Tibial nerve (tissue), 4 donors: ENCODE results near the gene ATP8A2. TPM values are rescaled to one million over a fixed set of nuclear protein-coding genes. Genes with fewer than 3 reads are reported as not detected.
"Not testable (repeated sequence)": the region's sequence is repeated elsewhere in the genome, so short reads cannot be mapped to it uniquely, and the experiment has no call there.

ENCODE experiments used
- DNase-seq, 2 donors: peaks; one replicate each; pipeline ENCODE4 v3.0.0-alpha.2; 2019; ENCODE audit warnings: low spot score in 2 of 2
- H3K27ac ChIP-seq, 4 donors: fragments of 200-600 bp; sonication (generic) in 3 of 4; one replicate each; pipeline ENCODE4 v1.5.1; 2017 to 2019; ENCODE audit warnings: mild to moderate bottlenecking in 1 of 4
- H3K27me3 ChIP-seq, 2 donors: fragments of 200-600 bp; sonication (generic) in 1 of 2; one replicate each; pipeline versions ENCODE4 v1.5.1 to v1.6.0; 2017 to 2019
- H3K36me3 ChIP-seq, 3 donors: fragments of 200-600 bp; sonication (generic); one replicate each; pipeline ENCODE4 v1.5.1; 2018 to 2019
- H3K4me1 ChIP-seq, 4 donors: fragments of 200-600 bp; sonication (generic) in 3 of 4; one replicate each; pipeline ENCODE4 v1.5.1; 2017 to 2019
- H3K4me3 ChIP-seq, 4 donors: fragments of 200-600 bp; sonication (generic) in 3 of 4; one replicate each; pipeline ENCODE4 v1.5.1; 2017 to 2019; ENCODE audit warnings: mild to moderate bottlenecking in 1 of 4, moderate library complexity in 1 of 4
- H3K9me3 ChIP-seq, 4 donors: fragments of 200-600 bp; sonication (generic) in 3 of 4; one replicate each; pipeline ENCODE4 v1.5.1; 2017 to 2019
- EP300 ChIP-seq, 2 donors: sonication (generic); formaldehyde crosslinking; IDR thresholded peaks; one replicate each; pipeline ENCODE4 v1.6.1; 2017; ENCODE audit warnings: antibody characterized with exemption in 2 of 2, mild to moderate bottlenecking in 1 of 2
- POLR2A ChIP-seq, 2 donors: fragments of 450-650 bp; IDR thresholded peaks; one replicate each; pipeline ENCODE4 v1.6.1; 2017; ENCODE audit warnings: antibody characterized with exemption in 2 of 2, mild to moderate bottlenecking in 2 of 2, moderate library complexity in 2 of 2
- WGBS, 2 donors: methylation state at CpG; one replicate each; pipeline ENCODE4 v1.1.5; 2018; 5-methylcytosine and 5-hydroxymethylcytosine counted together
- total RNA-seq, 4 donors: library from RNA; depleted of rRNA; stranded (reverse); fragments of >200 nt; gene quantifications; one replicate each; pipeline ENCODE4 v1.1.0, GENCODE V29; 2016
- TF ChIP-seq, protein P1 (sequence below), 5 experiments: fragments of 200-600 bp in 3 of 5; fragments of 450-650 bp in 2 of 5; sonication (generic) in 3 of 5; IDR thresholded peaks; one replicate each; pipeline ENCODE4 v1.5.1; 2016 to 2019; ENCODE audit warnings: antibody characterized with exemption in 5 of 5, mild to moderate bottlenecking in 3 of 5, moderate library complexity in 2 of 5

ATP8A2 gene
- total RNA-seq, 4 donors from 2014 or later, result 0.30 to 1.7 (median 0.61) TPM

GRCh38 chr13:25353344-25353743 is 18.4 kb upstream of the ATP8A2 start:
- TF ChIP-seq, protein P1, sequence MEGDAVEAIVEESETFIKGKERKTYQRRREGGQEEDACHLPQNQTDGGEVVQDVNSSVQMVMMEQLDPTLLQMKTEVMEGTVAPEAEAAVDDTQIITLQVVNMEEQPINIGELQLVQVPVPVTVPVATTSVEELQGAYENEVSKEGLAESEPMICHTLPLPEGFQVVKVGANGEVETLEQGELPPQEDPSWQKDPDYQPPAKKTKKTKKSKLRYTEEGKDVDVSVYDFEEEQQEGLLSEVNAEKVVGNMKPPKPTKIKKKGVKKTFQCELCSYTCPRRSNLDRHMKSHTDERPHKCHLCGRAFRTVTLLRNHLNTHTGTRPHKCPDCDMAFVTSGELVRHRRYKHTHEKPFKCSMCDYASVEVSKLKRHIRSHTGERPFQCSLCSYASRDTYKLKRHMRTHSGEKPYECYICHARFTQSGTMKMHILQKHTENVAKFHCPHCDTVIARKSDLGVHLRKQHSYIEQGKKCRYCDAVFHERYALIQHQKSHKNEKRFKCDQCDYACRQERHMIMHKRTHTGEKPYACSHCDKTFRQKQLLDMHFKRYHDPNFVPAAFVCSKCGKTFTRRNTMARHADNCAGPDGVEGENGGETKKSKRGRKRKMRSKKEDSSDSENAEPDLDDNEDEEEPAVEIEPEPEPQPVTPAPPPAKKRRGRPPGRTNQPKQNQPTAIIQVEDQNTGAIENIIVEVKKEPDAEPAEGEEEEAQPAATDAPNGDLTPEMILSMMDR (IDR thresholded peaks at IDR 0.05), result no peak
- TF ChIP-seq EP300 (IDR thresholded peaks at IDR 0.05) (no peak), POLR2A (IDR thresholded peaks at IDR 0.05) (no peak)
- H3K36me3 ChIP-seq, result no peaks in the 10 kb centered on the region
- no peak for DNase-seq
- H3K4me3 ChIP-seq, result no peak overlapping the region
- H3K9me3 ChIP-seq, result peaks cover 0 to 4% (median 0%) of the 10 kb centered on the region in 4 donors
- no peaks in the 10 kb centered on the region for H3K4me1 ChIP-seq
- H3K27me3 ChIP-seq, result no peaks in the 10 kb centered on the region
- H3K27ac ChIP-seq, result no peak overlapping the region
- WGBS, 2 donors, result 85 to 95% methylated on average over 4 of the region's 4 CpGs

GRCh38 chr13:25354377-25354776 is 17.4 kb upstream of the ATP8A2 start:
- Histone ChIP-seq H3K9me3 (peaks cover 0 to 4% (median 0%) of the 10 kb centered on the region in 4 donors), H3K36me3 (no peaks in the 10 kb centered on the region), H3K4me3 (no peak overlapping the region), H3K27me3 (no peaks in the 10 kb centered on the region), H3K27ac (no peak overlapping the region), H3K4me1 (no peaks in the 10 kb centered on the region)
- no peak for DNase-seq
- TF ChIP-seq, protein P1 (IDR thresholded peaks at IDR 0.05), result no peak
- no peak for TF ChIP-seq POLR2A (IDR thresholded peaks at IDR 0.05)
- TF ChIP-seq EP300 (IDR thresholded peaks at IDR 0.05), result no peak
- WGBS, 2 donors, result 79 to 83% methylated on average over 6 of the region's 6 CpGs

- H3K27me3 ChIP-seq, H3K4me1 ChIP-seq, H3K4me3 ChIP-seq, H3K27ac ChIP-seq, H3K9me3 ChIP-seq, DNase-seq, H3K36me3 ChIP-seq: not testable (repeated sequence)
- 94 to 98% methylated on average over 6 of the region's 6 CpGs for WGBS, 2 donors
Measured at GRCh38 chr13:25360443-25360842, 11.3 kb upstream of the ATP8A2 start.

DNA sequence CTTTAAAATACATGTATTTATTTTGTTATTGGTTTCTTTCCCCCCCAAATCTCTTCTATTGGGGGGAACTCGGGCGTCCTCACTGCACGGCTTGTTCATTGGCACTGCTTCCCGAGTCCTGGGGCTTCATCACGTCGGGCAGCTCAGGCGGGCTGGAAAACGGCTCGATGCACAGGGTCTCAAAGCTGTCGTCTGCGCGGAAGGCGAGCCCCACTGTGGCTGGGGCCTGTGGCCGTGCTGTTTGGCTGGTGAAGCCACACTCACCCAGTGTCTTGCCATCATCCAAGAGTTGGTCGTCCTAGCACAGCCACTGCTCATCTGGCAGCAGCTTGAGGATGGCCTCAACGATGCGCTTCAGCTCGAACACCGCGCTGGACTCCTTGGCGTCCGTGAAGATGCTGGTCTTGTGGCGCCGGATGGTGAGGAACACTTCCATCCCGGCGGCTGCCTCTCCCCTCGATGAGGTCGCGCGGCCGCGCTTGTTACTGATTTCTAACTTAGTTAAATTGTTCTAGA is 6.0 kb upstream of the ATP8A2 start:
- H3K9me3 ChIP-seq, result no peaks in the 10 kb centered on the region
- no peak for DNase-seq
- H3K4me3 ChIP-seq, result no peak overlapping the region
- WGBS, 2 donors, result 91 to 94% methylated on average over 32 of the region's 32 CpGs
- no peak overlapping the region for H3K27ac ChIP-seq
- no peaks in the 10 kb centered on the region for H3K4me1 ChIP-seq
- H3K27me3 ChIP-seq, result peaks cover 0 to 19% of the 10 kb centered on the region in 2 donors
- no peak for TF ChIP-seq POLR2A (IDR thresholded peaks at IDR 0.05)
- TF ChIP-seq, protein P1 (IDR thresholded peaks at IDR 0.05), result no peak
- H3K36me3 ChIP-seq, result no peaks in the 10 kb centered on the region

DNA sequence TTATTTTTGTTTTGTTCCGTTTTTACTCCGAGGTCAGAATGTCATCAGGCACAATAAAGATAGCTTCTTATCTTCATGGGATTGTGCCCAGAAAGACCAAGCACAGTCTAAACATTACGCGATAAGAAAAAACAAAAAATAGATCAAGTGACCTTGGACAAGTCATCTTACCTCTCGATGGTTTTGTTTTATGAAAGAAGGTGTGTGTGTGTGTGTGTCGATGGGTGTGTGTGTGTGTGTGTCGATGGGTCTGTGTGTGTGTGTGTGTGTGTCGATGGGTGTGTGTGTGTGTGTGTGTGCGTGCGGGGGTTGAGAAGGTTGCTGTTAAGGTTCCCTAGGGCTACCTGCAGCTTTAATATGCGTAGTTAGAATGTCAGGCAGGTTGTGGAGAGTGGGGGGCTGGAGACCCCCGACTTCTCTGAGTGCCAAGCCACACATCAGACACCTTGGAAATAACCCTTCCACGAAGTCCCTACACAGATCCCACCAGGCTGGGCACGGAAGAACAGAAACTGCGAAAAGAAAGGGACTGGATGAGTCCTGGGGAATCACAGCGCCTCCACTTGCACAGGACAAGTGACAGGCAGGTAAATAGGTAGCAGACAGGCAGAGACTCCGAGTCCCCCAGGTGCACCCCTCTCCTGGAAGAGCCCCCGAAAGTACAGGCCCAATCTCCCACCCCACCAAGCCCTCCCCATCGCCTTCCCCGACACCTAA is 458 bp upstream of the ATP8A2 start:
- Histone ChIP-seq H3K27me3 (peaks cover 0 to 63% of the 10 kb centered on the region in 2 donors), H3K36me3 (no peaks in the 10 kb centered on the region), H3K27ac (no peak overlapping the region), H3K4me3 (peak overlapping the region in 1 of 4 donors; percentile 46), H3K4me1 (peaks cover 0 to 8% (median 0%) of the 10 kb centered on the region in 4 donors), H3K9me3 (no peaks in the 10 kb centered on the region)
- 53 to 60% methylated on average over 17 to 20 of the region's 20 CpGs for WGBS, 2 donors
- TF ChIP-seq POLR2A (IDR thresholded peaks at IDR 0.05) (no peak), EP300 (IDR thresholded peaks at IDR 0.05) (no peak)
- TF ChIP-seq, protein P1 (IDR thresholded peaks at IDR 0.05), result no peak
- no peak for DNase-seq
